Bronchial epithelial cell (primary cell): ENCODE results near the gene WDFY3. TPM values are rescaled to one million over a fixed set of nuclear protein-coding genes. Genes with fewer than 3 reads are reported as not detected.

Experiments
- DNase-seq: peaks from one replicate; pipeline ENCODE4 v3.0.0-alpha.2; 2010; ENCODE audit warnings: low read depth
- FAIRE-seq: peaks from 2 replicates; lab custom pipeline; 2011; peaks lifted over from hg19 to GRCh38; lab: Jason Lieb, UNC
- H3K27me3 ChIP-seq: 2 replicates; pipeline ENCODE4 v1.5.1; 2011; ENCODE audit warnings: low read length; ENCODE audit not compliant: control insufficient read depth, insufficient read depth
- H3K36me3 ChIP-seq: 2 replicates; pipeline ENCODE4 v1.5.1; 2011; ENCODE audit warnings: low read length; ENCODE audit not compliant: control insufficient read depth, insufficient read depth
- H3K4me3 ChIP-seq: 2 replicates; pipeline ENCODE4 v1.5.1; 2011; ENCODE audit warnings: mild to moderate bottlenecking, low read depth, low read length, control low read depth
- total RNA-seq: library from RNA; depleted of rRNA; stranded (reverse); fragments of >200 nt; gene quantifications from 2 replicates; pipeline ENCODE4 v1.2.1, GENCODE V29; 2014
- TF ChIP-seq, protein P1 (sequence below): IDR thresholded peaks from 2 replicates; pipeline ENCODE4 v1.5.1; 2011; ENCODE audit warnings: mild to moderate bottlenecking, moderate library complexity, low read length, control low read depth, inconsistent platforms; ENCODE audit not compliant: insufficient read depth, severe bottlenecking

WDFY3 gene
- total RNA-seq, 1 donor from 2014 or later: 33.2 TPM

DNA sequence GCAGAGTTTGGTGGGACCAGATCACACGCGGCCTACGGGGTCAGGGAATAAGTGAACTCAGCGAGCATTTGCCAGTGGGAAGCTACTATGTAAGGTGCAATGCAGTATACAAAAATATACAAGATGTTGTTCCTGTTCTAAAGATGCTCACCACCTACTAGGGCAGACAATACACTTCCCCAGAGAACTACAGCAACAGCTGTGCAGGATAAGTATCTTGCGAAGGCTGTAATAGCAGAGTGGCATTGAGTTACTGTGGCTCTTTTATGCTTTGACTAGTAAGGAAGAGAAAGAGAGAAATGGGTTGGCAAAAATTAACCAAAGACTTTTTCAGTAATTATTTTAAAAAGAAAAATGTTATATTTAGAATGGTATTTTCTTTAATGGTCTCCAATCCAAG, 322.4 kb downstream of the WDFY3 start:
- TF ChIP-seq, protein P1, sequence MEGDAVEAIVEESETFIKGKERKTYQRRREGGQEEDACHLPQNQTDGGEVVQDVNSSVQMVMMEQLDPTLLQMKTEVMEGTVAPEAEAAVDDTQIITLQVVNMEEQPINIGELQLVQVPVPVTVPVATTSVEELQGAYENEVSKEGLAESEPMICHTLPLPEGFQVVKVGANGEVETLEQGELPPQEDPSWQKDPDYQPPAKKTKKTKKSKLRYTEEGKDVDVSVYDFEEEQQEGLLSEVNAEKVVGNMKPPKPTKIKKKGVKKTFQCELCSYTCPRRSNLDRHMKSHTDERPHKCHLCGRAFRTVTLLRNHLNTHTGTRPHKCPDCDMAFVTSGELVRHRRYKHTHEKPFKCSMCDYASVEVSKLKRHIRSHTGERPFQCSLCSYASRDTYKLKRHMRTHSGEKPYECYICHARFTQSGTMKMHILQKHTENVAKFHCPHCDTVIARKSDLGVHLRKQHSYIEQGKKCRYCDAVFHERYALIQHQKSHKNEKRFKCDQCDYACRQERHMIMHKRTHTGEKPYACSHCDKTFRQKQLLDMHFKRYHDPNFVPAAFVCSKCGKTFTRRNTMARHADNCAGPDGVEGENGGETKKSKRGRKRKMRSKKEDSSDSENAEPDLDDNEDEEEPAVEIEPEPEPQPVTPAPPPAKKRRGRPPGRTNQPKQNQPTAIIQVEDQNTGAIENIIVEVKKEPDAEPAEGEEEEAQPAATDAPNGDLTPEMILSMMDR: no peak
- Histone ChIP-seq H3K36me3 (peaks cover 8% of the 10 kb centered on the region), H3K4me3 (no peak overlapping the region), H3K27me3 (no peaks in the 10 kb centered on the region)
- FAIRE-seq (no peak), DNase-seq (no peak)

DNA sequence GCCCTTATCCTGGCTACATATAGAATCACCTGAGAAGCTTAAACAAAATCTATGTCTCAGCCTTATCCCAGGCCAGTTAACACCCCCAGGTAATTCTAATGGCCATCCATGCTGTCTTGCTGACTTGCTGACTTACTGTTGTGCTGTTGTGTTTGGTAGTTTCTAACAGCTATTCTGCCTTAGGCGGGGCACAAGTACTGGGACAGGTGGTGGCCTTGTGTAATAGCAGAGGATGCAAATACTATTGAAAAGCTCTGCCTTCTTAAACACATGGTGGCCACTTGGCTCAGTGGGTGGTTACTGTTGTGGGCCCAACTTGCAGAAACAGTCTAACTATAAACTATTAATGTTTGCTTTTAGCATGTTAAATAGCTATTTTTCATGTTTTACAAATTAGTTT, 327.3 kb downstream of the WDFY3 start:
- no peak for FAIRE-seq
- Histone ChIP-seq H3K4me3 (no peak overlapping the region), H3K27me3 (no peaks in the 10 kb centered on the region), H3K36me3 (peaks cover 6% of the 10 kb centered on the region)
- TF ChIP-seq, protein P1: no peak
- DNase-seq: no peak

DNA sequence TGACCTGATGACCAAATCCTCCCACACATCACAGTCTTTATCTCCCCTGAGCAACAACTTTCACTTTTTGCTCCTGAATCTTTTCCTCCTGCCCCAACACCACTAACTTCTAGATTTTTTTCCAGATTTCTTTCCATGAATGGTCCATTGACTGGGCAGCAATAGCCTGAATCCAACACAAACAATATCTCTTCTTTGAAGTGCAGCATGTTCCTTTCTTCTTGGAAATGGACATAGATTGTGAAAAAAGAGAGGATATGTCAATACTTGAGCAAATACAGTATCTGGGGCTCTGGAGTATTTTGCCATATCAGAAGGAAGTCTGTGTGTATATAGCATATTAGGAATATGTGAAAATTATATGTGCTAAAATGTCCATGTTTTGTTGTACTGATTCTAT, 328.4 kb downstream of the WDFY3 start:
- H3K36me3 ChIP-seq: peaks cover 2% of the 10 kb centered on the region
- H3K4me3 ChIP-seq: no peak overlapping the region
- no peaks in the 10 kb centered on the region for H3K27me3 ChIP-seq
- DNase-seq (no peak), FAIRE-seq (no peak)
- TF ChIP-seq, protein P1: no peak

DNA sequence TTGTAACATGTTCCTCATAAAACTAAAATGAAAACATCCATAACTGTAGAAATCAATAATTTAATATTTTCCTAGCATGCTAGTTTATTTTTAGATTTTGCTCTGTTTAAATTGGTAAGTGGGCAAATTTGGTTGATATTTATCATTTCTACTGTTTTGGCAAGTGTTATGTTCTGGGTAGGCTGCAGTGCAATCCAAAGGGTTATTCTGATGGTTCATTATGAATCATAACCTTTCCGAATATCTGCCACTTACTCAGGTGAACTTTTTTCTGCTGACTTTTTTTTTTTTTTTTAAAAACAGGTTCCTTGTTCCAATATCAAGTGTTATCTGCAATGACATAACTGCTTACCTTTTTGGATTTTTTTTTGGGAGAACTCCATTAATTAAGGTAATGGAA, 331.5 kb downstream of the WDFY3 start:
- TF ChIP-seq, protein P1: no peak
- DNase-seq: peak; percentile 85
- H3K4me3 ChIP-seq: no peak overlapping the region
- FAIRE-seq: no peak
- H3K27me3 ChIP-seq: no peaks in the 10 kb centered on the region
- H3K36me3 ChIP-seq: no peaks in the 10 kb centered on the region

DNA sequence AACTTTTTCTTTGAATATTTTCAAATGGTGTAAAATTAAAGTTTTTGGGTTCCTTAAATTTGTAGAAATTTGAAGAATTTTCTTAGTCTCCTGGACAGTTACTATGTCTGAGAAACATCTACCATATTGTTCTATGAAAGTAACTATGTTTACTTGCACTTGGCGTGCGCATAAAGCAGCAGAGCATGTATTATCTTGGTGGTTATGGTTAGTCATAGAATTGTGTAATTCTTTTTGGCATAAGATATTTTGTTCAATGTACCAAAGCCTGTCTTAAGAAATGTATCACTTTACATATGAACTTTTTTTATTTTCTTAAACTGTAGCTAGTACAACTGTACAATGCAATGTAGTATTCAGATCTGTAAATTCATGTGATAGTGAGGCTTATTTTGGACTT, 334.4 kb downstream of the WDFY3 start:
- FAIRE-seq (no peak), DNase-seq (peak; percentile 97)
- H3K27me3 ChIP-seq: no peaks in the 10 kb centered on the region
- H3K36me3 ChIP-seq: no peaks in the 10 kb centered on the region
- TF ChIP-seq, protein P1: no peak
- no peak overlapping the region for H3K4me3 ChIP-seq

DNA sequence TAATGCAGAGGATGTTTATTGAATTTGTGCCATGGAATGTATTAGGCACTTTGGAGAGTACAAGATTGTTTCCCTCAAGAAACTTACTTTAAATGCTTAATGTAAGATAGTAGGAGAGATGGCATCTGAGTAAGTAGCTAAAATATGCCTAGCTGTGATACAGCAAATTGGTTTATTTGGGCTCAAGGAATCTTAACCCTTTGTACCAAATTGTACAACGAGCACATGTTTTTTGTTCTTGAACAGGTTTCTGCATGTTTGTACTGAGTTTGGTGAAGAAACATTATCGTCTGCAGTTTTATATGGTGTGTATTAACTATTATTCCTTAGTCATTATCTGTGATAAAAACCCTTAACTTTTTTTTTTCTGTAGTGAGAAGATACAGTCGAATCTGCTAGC, 334.9 kb downstream of the WDFY3 start:
- no peak for FAIRE-seq
- H3K4me3 ChIP-seq: no peak overlapping the region
- no peaks in the 10 kb centered on the region for H3K27me3 ChIP-seq
- no peaks in the 10 kb centered on the region for H3K36me3 ChIP-seq
- DNase-seq: peak; percentile 91
- TF ChIP-seq, protein P1: no peak
